Fibroblast of skin of abdomen (primary cell): ENCODE data around the gene RPL29. TPM values are rescaled to one million over a fixed set of nuclear protein-coding genes. Genes with fewer than 3 reads are reported as not detected.
"Not testable (repeated sequence)": the region's sequence is repeated elsewhere in the genome, so short reads cannot be mapped to it uniquely, and the experiment has no call there.

Experiments used
- DNase-seq: peaks from one replicate; pipeline ENCODE4 v3.0.0-alpha.2; 2013
- polyA plus RNA-seq, 2 experiments: library from polyadenylated mRNA; unstranded; fragments of 120-200 nt; gene quantifications; one replicate each; pipeline ENCODE4 v1.2.1, GENCODE V29; 2013; ENCODE audit not compliant: insufficient read length in 2 of 2

The RPL29 gene
- 1,695 TPM for polyA plus RNA-seq (2013, experiment 1 of 2; ENCODE audit: insufficient read length)
- polyA plus RNA-seq (2013, experiment 2 of 2; ENCODE audit: insufficient read length) = 1,790 TPM

DNA sequence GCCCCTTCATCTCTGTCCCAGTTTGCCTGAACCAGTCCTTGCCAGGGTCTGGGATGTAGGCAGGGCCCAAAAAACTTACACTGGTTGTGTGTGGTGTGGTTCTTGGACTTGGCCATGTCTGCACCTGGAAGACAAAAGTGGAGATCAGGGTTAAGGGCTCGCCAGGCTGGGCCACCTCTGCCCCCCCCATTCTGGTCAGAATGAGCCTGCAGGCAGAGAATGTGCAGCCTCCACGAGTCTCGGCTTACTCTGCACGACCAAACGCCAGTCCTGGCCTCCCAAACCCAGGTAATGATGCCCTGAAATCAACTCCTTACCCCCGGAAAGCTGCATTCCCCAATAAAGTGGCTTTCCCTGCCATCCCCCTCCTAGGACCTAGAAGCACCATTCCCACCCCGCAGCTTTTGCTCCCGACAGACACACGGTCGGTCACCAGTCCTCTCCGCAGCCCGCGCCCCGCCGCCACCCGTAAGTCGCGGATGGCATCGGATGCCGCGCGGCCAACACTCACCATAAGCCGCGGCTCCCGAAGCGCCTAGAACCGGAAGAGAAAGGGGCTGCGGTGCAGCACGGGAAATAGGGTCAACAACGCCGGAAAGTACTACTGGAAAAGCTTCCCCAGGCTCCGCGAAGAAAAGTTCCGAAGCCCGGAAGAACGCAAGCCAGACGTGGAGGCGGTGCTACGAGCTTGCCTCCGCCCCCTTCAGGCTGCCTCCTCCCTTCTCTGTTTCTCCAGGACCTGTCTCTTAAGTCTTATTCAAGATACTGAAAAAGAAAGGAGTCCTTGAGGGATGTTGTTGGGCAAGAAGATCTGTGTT, at the start of gene RPL29:
TSS of gene RPL29 (minus strand) at position 550 of the 818 bp plus-strand sequence. CDS start at position 116, 434 bp downstream.
- peak; percentile 95 for DNase-seq

DNA sequence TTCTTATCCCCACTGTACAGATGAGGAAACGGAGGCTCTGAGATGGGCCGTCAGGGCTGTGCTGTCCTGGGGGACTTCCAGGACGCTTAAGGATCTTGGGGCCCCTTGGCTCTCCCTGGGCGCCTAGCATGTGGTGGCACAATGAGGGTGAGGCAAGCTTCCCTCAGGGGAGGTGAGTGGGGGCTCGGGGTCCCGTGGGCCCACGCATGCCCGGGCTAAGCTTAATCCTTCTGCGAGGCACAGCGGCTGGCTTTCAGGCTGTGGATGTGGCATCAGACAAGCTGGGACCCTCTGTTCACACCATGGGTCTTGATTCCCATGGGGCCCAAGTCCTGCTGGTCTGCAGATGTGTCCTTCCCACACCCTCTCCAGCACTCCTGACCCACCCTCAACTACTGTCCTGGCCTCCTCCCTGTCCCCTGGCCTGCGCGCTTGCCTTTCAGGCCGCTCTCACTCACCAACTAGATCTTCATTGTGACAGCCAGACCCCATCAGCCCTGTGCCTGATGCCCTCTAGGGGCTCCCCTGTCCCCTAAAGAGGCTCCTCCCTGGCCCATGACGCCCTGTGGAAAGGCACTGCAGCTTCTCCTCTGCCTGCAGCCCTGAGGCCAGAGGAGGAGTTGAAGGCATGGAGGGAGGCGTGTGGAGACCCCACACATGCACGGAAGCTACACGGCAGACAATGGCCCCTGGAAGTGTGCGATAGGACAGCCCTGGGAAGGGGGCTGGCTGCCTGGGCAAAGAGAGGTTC, 49.3 kb upstream of the RPL29 start:
- no peak for DNase-seq

DNA sequence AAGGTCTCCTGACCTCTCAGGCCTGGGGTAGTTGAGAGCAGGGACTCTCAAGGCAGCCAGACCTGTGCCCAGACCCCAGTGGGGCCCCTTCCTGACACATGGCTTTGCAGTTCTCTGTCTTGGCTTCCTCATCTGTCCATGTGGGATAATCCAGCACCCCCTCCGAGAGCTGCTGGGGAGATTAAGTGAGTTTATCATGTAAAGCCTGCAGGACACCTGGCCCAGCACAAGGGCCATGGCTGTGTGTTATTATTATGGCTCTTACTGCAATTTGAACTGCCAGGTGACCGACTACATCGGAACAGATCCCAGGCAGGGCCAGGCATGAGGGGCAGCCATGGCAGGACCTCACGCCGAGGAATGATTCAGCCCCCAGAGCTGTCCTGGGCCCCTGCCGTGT, 48.1 kb upstream of the RPL29 start:
- DNase-seq = no peak

DNA sequence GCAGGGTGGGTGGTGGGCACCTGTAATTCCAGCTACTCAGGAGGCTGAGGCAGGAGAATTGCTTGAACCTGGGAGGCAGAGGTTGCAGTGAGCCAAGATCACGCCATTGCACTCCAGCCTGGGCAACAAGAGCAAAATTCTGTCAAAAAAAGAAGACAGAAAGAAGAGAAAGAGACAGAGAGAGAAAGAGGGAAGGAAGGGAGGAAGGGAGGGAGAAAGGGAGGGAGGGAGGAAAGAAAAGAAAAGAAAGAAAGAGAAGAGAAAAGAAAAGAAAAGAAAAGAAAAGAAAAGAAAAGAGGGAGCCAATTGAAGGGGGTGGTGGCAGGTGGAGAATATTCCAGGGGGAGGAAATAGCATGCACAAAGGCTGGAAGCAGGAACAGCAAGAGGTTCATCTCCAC, 47.3 kb upstream of the RPL29 start:
- DNase-seq = not testable (repeated sequence)

DNA sequence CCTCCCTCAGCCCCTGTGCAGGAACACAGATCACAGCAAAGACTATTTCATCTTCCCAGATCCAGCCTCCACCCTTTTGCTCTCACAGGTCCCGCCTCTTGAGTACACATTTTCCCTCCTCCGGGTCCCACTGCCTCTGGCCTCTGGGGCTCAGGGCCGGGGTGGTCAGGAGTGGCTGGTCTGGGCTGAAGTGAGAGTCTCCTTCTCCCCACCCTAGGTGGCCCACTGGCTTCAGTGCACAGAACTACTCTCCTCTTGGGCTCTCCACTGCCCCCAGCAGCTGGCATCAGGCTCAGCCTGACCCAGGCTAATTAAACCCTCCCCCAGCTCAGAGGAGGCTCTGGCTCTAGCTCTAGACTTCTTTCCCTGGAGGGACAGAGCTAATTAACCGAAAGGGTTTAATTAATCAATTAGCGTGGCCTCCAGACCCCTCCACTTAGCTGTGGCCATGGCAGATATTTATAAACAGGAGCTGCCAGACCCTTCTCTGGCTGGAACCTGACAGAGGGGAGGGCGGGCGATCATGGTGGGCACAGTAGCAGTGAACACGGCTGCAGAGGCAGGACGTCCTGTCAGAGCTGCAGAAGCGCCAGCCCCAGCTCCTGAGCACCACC, 45.5 kb upstream of the RPL29 start:
- no peak for DNase-seq

DNA sequence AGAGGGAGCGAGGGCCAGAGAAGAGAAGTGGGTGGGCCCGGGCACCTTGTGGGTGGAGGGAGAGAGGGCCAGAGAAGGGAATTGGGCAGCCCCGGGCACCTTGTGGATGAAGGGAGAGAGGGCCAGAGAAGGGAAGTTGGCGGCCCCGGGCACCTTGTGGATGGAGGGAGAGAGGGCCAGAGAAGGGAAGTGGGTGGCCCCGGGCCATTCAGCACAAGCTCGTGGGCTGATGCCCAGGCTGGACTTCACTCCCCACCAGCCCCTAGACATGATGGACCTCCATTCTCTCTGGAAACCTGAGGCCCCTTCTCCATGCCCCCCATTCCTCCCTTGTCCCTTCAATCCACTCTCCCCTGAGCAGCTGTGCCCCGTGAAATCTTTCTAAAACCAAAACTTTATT, 44.9 kb upstream of the RPL29 start:
- DNase-seq = no peak

DNA sequence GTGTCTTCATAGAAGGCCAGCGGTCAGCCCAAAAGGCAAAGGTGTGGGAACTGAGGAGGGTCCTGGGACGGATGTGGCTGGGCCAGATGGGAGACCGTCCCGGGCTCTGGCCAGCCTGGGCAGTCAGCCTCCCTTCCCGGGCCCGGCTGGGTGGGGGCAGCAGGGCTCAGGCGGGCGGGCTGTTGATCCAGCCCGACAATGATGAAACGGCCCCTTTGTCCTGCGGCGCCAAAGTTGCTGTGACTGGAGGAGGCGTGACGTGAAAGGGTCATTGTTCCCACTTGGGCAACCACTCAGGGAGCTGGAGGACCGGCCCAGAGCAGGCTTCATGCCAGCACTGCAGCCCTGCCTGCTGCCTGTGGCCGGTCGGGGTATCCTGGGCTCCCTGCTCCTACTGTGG, 44.2 kb upstream of the RPL29 start:
- DNase-seq = no peak

DNA sequence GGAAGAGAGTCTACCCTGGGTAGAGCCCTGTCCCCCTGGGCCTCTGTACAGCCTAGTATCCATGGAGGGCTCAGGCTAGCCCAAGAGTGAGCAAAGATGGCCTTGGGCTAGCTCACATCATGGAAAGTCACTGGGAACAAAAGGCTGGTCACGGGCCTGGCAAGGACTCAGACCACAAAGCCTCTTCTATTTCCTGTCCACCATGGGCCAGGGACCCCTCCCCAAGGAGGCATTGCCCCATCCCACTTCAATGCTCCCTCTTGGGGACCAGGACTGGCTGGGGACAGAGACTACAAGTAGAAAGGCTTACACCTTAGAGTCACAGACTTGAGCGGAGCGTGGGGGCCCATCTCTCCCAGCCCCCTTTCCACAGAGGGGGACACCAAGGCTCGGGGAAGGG, 43.7 kb upstream of the RPL29 start:
- no peak for DNase-seq

DNA sequence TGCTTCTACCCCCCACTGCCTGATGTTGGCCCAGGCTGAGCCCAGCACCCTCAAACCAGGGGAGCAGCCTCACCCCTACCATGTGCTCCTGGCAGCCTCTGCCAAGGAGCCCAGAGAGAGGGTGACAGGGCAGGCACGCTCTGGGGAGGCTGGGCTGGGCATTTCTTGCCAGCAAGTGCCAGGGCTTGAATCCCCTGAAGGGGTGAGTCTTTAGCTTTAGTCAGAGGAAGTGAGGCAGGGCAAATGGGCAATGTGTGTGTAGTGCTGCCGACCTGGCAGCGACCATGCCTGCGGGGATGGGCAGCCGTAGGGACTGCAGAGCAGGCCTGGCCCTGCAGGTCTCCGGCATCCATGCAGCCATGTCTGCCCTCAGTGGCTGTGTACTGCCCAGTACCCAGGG, 42.5 kb upstream of the RPL29 start:
- no peak for DNase-seq

DNA sequence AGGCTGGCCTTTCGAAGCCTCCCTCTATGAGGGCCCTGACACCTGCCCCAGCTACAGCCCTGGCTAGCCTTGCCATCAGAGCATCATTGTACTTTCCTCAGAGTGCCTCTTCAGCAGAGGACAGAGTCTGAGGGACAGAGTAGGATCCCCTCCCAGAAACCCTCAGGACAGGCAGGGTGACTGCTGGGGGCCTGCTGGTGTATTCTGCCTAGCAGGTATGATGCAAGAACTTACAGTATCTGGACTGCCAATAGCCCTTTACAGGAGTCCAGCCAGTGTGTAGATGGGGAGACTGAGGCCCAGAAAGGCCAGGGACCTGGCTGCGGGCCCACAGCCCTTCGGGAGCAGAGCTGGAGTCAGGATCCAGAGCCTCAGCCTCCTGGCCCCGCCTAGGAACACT, 41.6 kb upstream of the RPL29 start:
- no peak for DNase-seq

DNA sequence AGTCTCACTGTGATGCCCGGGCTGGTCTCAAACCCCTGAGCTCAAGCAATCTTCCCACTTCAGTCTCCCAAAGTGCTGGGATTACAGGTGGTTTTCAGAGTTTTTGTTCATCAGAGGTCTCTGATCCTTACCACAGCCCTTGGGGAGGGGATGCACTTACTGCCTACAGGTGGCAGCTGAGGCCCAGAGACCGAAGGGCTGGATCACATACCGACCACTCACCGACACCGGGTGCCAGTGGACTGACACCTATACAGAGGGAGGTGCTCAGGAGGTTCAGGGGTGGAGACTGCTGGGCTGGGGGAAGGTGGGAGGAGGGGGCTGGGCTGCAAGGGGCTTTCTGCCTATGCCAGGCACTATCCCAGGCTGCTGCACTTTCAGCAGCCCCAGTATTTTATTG, 41.1 kb upstream of the RPL29 start:
- DNase-seq = no peak

DNA sequence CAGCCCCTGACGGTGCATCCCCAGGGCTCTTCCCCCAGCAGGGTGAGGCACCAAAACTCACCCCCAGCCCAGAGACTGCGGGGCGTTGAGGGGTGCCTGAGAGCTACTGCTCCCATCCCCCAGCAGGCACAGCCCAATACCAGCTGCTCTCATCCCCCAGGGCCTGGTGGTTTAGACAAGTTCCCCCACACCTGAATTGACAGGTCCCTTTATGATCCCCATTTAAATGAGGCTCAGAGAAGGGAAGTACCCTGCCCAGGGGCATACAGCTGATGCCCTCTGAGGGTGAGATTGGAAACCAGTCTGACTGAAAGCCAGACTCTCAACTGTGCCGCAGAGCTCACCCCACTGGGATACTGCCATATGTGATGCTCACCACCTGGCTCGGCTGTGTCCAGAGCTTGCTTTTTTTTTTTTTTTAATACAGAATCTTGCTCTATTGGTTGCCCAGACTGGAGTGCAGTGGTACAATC, 40.6 kb upstream of the RPL29 start:
- DNase-seq = no peak

DNA sequence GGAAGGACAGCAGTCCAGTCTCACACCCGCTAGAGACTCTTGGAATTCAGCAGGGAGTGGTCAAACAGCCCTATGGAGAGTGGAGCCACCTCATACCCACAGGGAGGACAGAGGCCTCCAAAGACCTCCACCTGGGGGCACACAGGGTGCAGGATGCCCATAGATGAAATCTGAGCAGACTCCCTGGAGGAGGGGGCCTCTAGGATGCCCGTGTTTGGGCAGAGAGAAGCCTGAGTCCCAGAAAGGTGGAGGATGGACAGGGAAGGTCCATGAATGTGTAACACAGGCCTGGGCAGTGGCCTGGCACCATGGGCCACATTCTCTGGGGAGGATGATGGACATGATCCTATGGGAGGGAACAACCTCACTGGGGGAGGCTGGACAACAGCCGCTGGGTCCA, 39.0 kb upstream of the RPL29 start:
- DNase-seq = no peak

DNA sequence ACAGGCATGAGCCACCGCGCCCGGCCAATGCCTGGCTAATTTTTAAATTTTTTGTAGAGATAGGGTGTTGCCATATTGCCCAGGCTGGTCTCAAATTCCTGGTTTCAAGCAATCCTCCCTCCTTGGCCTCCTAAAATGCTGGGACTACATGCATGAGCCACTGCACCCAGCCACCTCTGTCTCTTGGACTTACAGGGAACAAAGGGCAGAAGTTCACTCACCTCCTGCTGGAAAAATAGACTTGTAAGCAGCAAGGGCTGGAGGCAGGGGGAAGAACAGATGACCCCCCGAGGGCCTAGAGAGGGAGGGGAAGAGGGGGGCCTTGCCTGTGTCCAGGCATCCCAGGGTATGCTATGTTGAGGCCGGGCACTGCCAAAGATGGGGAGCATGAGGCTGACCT, 38.5 kb upstream of the RPL29 start:
- DNase-seq = no peak

DNA sequence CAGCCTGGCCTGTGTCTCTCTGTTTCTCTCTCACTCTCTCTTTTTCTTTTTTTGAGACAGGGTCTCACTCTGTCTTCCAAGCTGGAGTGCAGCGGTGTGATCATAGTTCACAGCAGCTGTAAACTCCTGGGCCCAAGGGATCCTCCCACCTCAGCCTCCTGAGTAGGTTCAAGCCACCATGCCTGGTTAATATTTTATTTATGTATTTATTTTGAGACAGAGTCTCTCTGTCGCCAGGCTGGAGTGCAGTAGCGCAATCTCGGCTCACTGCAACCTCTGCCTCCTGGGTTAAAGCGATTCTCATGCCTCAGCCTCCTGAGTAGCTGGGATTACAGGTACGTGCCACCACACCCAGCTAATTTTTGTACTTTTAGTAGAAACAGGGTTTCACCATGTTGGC, 38.1 kb upstream of the RPL29 start:
- not testable (repeated sequence) for DNase-seq

DNA sequence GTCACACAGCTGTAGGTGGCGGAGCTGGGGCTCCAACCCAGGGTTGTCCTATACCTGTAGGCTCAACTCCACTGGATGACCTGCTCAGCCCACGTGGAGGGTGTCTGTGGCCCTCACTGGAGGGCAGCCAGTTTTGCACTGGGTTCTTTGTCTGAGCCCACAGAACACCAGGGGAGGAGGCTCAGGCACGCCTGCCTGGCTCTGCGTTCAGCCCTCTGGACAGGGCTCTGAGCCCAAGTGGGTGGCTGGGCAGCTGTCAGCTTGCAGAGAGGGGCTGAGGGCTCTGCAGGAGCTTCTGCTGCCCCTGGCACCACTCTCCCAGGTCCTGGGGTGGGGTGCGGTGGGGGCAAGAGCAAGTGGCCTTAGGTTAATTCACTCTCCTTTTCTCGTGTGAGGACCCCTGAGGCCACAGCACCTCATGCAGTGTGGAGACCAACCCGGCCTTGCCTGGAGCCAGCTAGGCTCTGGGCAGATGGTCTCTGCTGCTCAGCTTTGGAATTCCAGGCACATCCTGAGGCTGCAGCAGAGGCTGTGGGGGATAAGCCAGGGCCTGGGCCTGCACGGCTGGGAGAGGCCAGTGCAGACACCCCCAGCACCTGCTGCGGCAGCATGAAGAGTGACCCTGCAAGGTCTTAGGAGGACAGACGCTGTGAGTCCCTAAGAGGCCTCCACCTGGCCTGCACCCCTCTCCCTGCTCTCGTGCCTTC, 37.2 kb upstream of the RPL29 start:
- no peak for DNase-seq

DNA sequence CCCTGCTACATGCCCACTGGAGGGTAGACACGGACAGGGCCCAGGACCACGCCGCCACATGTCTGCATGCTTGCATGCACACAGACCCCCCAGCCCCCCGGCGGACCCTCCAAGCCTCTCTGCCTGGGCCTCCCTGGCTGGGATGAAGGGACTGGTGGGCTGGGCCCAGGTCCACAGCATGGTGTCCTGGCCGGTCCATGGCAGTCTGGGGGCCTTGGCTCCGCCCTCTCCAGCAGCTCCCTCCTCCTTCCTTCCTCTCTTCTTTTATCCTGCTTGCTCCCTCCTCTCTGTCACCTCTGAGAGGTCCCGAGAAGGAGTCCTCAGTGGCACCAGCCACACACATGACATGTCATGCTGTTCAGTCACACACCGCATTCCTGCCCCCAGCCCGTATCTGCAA, 36.2 kb upstream of the RPL29 start:
- DNase-seq = no peak

DNA sequence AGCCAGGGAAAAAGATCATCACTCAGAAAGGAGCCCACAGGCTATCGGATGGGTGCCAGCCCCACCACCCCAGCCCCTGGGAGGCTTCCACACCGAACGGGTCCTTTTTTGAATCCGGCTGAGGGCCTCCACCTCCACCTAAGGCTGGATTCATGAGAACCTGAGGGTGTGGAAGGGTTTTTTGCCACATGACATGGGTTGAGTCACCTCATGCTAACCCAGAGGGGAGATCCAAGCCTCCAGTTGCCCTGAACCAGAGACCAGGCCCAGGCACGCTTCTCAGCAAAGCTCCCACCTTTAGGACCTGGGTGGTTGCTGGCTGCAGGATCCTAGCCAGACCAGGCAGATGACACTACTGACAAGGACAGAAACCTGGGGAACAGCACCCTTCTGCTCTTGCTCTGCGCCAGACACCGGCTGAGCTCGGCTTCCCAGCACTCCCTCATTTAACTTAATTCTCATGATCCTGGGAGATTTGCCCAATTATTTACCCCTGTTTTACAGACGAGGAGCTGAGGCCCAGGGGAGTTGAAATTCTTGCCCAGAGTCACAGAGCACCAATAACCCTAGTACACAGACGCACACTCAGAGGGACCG, 35.1 kb upstream of the RPL29 start:
- no peak for DNase-seq

DNA sequence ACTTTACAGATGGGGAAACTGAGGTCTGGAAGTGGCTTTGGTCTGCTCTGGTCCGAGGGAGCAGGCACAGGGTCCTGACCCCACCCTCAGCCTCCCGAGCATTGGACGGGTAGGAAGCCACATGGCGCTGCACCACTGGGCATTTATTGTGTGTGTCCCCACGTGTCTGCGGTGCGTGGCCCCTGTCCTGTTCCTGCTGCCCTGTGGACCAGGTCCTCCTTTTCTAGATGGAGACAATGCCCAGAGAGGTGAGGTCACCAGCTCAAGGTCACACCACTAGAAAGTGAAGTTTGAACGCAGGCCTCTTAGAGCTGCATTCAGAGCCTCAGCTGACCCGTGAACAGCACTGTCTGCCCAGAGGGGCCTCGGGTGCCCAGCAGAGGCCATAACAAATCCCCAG, 33.8 kb upstream of the RPL29 start:
- DNase-seq = no peak

DNA sequence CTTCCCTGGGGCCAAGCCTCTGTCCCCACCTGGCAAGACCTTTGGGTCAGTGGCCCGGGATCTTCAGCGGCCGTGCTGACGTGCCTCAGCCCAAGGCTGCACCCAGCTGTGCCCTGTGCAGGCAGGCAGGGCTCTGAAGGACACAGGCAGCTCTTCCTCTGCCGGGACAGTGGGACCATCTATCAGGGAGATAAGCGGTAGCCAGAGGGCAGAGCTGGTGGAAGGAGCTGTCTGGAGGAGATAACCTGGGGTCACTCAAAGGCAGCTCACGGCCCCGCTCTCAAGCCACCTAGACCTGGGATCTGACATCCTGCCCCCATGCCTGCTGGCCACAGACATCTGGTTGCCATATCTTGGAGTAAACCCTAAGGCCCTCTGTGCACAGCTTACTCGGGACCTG, 33.4 kb upstream of the RPL29 start:
- no peak for DNase-seq

DNA sequence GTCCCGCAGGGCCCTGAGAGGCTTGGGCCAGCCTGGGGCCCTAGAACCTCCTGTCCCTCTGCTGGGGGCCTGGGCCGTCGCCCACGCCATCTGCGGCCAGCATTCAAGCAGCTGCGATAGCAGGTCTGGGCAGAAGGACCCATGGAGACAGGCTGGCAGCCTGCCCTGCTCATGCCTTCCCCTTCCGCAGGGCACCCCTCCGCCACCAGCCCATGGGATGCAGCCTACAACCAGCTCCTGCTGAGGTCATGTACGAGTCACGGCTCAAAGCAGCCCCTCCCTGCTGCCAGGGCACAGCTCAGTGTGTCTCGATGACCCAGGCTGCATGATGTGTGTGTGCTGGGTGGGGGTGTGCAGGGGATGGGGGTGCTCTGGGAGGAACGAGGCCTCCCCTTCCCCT, 32.9 kb upstream of the RPL29 start:
- no peak for DNase-seq

DNA sequence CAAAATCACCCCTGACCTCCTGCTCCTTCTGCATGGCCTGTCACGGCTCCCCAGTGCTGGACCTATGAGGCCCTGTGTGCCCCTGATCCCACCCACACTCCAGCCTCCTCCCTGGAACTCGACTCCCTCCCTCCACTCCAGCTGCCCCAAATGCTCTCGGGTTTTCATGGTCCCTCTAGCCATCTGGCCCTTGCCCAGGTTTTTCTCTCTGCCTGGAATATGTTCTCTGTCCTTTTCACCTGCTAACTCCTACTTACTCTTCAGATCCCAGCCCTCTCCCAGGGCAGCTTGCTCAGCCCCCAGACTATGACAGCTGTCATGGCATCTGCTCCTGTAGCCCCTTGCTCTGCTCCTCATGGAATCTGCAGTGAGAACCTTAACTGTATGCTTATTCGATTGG, 30.3 kb upstream of the RPL29 start:
- DNase-seq = no peak
